Mesothelial cell of epicardium (in vitro differentiated cells): ENCODE data around the gene ARL15. TPM values are rescaled to one million over a fixed set of nuclear protein-coding genes. Genes with fewer than 3 reads are reported as not detected.

Experiments
- DNase-seq, 2 experiments: peaks; one replicate each; pipeline ENCODE4 v3.0.0; 2021; ENCODE audit warnings: low spot score in 2 of 2; ENCODE audit not compliant: unreplicated experiment in 2 of 2
- H3K27ac Mint-ChIP-seq: 2 replicates; pipeline ENCODE4 v1.8.0; 2021; ENCODE audit warnings: mixed read lengths
- H3K27me3 Mint-ChIP-seq: 2 replicates; pipeline ENCODE4 v1.8.0; 2021; ENCODE audit warnings: low read depth, mixed read lengths
- H3K36me3 Mint-ChIP-seq: 2 replicates; pipeline ENCODE4 v1.8.0; 2021; ENCODE audit warnings: mixed read lengths
- H3K4me1 Mint-ChIP-seq: 2 replicates; pipeline ENCODE4 v1.8.0; 2021; ENCODE audit warnings: mixed read lengths
- H3K4me3 Mint-ChIP-seq: 2 replicates; pipeline ENCODE4 v1.8.0; 2021; ENCODE audit warnings: mild to moderate bottlenecking, moderate library complexity, mixed read lengths
- H3K9me3 Mint-ChIP-seq: 2 replicates; pipeline ENCODE4 v1.8.0; 2021; ENCODE audit warnings: mixed read lengths
- total RNA-seq: library from RNA; stranded (reverse); gene quantifications from 3 replicates; pipeline ENCODE4 v1.2.1, GENCODE V29; 2021
- TF ChIP-seq, protein P1 (sequence below): fragments of 200-600 bp; sonication (generic); IDR thresholded peaks from one replicate; pipeline ENCODE4 v1.5.0; 2021; ENCODE audit warnings: antibody characterized with exemption; ENCODE audit not compliant: unreplicated experiment

ARL15 gene
- total RNA-seq, 1 donor from 2014 or later = 24.8 TPM

DNA sequence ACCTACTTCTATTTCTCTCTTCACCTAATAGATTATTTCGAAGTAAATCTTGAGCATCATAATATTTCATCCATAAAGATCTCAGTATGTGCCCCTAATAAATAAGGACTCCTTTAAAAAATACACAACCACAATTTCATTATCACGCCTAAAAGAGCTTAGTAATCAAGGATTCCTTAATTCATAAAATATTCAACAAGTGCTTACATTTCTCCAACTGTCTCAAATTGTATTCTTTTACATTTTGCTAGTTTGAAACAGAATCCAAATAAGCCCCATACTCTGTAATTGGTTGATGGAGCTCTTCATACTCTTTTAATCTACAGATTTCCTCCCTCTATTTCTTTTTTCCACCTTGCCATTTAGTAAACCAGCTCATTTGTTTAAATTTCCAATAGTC lies 432.4 kb downstream of the ARL15 start:
- Mint-ChIP-seq H3K27ac (no peak overlapping the region), H3K27me3 (no peaks in the 10 kb centered on the region), H3K9me3 (peaks cover 10% of the 10 kb centered on the region), H3K4me3 (no peak overlapping the region), H3K4me1 (peaks cover 2% of the 10 kb centered on the region), H3K36me3 (no peaks in the 10 kb centered on the region)
- no peak for DNase-seq
- TF ChIP-seq, protein P1, sequence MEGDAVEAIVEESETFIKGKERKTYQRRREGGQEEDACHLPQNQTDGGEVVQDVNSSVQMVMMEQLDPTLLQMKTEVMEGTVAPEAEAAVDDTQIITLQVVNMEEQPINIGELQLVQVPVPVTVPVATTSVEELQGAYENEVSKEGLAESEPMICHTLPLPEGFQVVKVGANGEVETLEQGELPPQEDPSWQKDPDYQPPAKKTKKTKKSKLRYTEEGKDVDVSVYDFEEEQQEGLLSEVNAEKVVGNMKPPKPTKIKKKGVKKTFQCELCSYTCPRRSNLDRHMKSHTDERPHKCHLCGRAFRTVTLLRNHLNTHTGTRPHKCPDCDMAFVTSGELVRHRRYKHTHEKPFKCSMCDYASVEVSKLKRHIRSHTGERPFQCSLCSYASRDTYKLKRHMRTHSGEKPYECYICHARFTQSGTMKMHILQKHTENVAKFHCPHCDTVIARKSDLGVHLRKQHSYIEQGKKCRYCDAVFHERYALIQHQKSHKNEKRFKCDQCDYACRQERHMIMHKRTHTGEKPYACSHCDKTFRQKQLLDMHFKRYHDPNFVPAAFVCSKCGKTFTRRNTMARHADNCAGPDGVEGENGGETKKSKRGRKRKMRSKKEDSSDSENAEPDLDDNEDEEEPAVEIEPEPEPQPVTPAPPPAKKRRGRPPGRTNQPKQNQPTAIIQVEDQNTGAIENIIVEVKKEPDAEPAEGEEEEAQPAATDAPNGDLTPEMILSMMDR = no peak

DNA sequence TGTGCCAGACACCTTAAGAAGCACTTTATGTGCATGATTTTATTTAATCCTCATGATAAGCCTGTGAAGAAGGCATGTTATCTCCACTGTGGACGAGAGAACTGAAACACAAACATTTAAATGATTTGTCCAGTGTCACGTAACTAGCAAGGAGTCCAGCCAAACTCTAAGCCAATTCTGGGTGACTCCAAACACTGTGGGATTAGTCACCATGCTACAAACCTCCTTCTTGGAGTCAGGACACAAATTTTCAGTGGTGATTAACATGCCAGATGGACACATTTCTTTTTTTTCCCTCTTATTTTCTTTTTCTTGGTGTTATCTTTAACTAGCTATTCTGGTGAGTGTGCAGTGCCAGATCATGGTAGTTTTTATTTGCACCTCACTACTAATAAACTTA lies 433.1 kb downstream of the ARL15 start:
- DNase-seq = no peak
- no peak overlapping the region for H3K4me3 Mint-ChIP-seq
- no peaks in the 10 kb centered on the region for H3K27me3 Mint-ChIP-seq
- no peaks in the 10 kb centered on the region for H3K36me3 Mint-ChIP-seq
- H3K9me3 Mint-ChIP-seq = peaks cover 10% of the 10 kb centered on the region
- TF ChIP-seq, protein P1 = no peak
- H3K27ac Mint-ChIP-seq = no peak overlapping the region
- H3K4me1 Mint-ChIP-seq = no peaks in the 10 kb centered on the region

DNA sequence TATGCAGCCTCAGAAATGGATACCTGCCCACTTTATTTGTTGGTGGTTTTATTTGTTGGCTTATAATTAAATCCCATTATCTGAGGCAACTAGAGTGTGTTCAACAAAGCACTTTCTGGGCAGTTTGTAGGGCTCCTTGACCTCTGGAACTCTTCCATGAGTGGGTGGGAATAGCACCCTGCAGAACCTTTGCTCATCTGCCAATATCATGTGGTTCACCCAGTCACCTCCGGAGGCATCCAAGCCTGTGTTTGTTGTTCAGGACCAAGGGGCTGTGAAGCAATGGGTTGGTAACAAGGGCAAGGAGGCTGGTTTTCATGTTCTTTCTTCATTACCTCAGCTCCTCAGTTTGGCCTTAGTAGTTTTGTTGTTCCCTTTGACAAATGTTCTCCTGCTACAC lies 436.0 kb downstream of the ARL15 start:
- H3K27ac Mint-ChIP-seq = no peak overlapping the region
- TF ChIP-seq, protein P1 = no peak
- peaks cover 10% of the 10 kb centered on the region for H3K9me3 Mint-ChIP-seq
- H3K36me3 Mint-ChIP-seq = no peaks in the 10 kb centered on the region
- H3K4me3 Mint-ChIP-seq = no peak overlapping the region
- no peaks in the 10 kb centered on the region for H3K4me1 Mint-ChIP-seq
- H3K27me3 Mint-ChIP-seq = no peaks in the 10 kb centered on the region
- DNase-seq = no peak

DNA sequence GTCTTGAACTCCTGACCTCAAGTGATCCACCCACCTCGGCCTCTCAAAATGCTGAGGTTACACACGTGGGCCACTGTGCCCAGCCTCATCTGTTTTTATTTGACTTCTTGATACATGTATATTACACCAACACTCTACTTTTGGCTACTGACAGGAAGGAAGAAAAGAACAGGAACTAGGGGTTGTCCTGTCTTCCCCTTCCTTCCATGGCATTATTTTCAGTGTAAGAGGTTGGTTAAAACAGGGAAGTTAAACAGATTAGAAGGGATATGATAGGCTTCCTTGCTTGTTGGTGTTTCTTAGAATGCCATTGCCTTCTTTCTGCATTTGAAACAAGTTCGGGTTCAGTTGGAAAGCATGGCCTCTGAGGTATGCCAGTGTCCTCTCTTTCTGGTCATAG lies 437.1 kb downstream of the ARL15 start:
- TF ChIP-seq, protein P1 = no peak
- Mint-ChIP-seq H3K4me3 (no peak overlapping the region), H3K9me3 (peaks cover 10% of the 10 kb centered on the region)

DNA sequence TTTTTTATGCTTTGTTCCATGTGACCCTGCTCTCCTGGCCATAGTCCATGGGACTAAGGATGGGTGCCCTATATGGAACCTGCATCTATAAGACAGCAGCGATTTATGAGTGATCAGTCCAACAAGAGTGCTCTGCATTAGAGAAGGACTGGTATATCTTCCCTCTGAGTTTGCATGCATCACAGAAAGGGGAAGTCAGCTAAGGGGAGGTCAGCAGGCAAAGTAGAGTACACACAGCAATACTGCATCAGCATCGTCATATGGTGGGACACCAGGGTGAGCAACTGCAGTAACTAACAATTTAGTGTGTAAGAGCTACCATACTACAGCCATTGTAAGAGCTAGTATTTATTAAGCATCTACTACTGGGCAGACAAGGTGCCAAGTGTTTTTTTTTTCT lies 438.6 kb downstream of the ARL15 start:
- Mint-ChIP-seq H3K9me3 (peaks cover 10% of the 10 kb centered on the region), H3K36me3 (no peaks in the 10 kb centered on the region), H3K27ac (no peak overlapping the region), H3K4me3 (no peak overlapping the region), H3K4me1 (no peaks in the 10 kb centered on the region), H3K27me3 (no peaks in the 10 kb centered on the region)
- TF ChIP-seq, protein P1 = no peak
- no peak for DNase-seq

More for the DNA sequence above, 437.1 kb downstream of the ARL15 start:
- no peaks in the 10 kb centered on the region for H3K27me3 Mint-ChIP-seq
- no peak for DNase-seq
- no peak overlapping the region for H3K27ac Mint-ChIP-seq
- H3K4me1 Mint-ChIP-seq = no peaks in the 10 kb centered on the region
- H3K36me3 Mint-ChIP-seq = no peaks in the 10 kb centered on the region

DNA sequence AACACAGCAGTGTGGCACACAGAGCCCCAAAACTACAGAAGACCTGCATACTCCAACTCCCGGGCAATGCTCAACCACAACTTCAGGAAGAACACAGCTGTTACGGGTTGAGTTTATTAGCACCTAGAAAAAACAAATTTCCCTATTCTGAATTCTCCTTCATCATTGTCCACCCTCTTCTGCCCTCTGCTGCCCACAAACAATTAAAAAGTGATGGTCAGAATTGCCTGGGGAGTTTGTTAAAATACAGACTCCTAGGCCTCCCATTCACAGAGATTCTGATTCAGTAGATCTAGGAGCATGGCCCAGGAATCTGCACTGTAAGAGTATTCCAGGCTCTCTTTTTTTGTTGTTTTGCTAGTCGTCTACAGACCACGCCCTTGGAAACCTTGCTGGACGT lies 439.3 kb downstream of the ARL15 start:
- no peaks in the 10 kb centered on the region for H3K4me1 Mint-ChIP-seq
- no peak overlapping the region for H3K27ac Mint-ChIP-seq
- TF ChIP-seq, protein P1 = no peak
- no peaks in the 10 kb centered on the region for H3K36me3 Mint-ChIP-seq
- H3K4me3 Mint-ChIP-seq = no peak overlapping the region
- no peaks in the 10 kb centered on the region for H3K27me3 Mint-ChIP-seq
- no peak for DNase-seq
- peaks cover 10% of the 10 kb centered on the region for H3K9me3 Mint-ChIP-seq
